CD14-positive monocyte (primary cell): ENCODE results near the gene PIGM. TPM values are rescaled to one million over a fixed set of nuclear protein-coding genes. Genes with fewer than 3 reads are reported as not detected.

Experiments
- DNase-seq, 3 donors: peaks; one replicate each; pipeline ENCODE4 v3.0.0-alpha.2; 2011 to 2022
- H2AFZ ChIP-seq: 2 replicates; pipeline ENCODE4 v1.6.0; 2012; ENCODE audit warnings: mild to moderate bottlenecking, low read depth, low read length, inconsistent platforms; ENCODE audit not compliant: insufficient read depth, poor library complexity, severe bottlenecking
- H3K27ac ChIP-seq, 2 donors: 1 replicate in 1 of 2; 2 replicates in 1 of 2; pipeline ENCODE4 v1.5.1; 2012 to 2013; ENCODE audit warnings: low read length in 2 of 2, control low read depth in 1 of 2, inconsistent platforms in 1 of 2, low read depth in 1 of 2, mild to moderate bottlenecking in 1 of 2
- H3K27me3 ChIP-seq, 2 donors: one replicate each; pipeline versions ENCODE4 v1.6.0 to v1.6.1; 2011 to 2013; ENCODE audit warnings: low read length in 2 of 2; ENCODE audit not compliant: control insufficient read depth in 2 of 2, insufficient read depth in 2 of 2
- H3K36me3 ChIP-seq, 2 donors: replicated peaks in 1 of 2; 1 replicate in 1 of 2; 2 replicates in 1 of 2; pipeline versions ENCODE4 v1.5.1 to v1.6.1; 2012 to 2013; ENCODE audit warnings: low read length in 2 of 2, control low read depth in 1 of 2, inconsistent platforms in 1 of 2, mild to moderate bottlenecking in 1 of 2; ENCODE audit not compliant: insufficient read depth in 2 of 2, control insufficient read depth in 1 of 2
- H3K4me1 ChIP-seq, 2 donors: 1 replicate in 1 of 2; 2 replicates in 1 of 2; pipeline versions ENCODE4 v1.5.1 to v1.6.1; 2012 to 2013; ENCODE audit warnings: low read length in 2 of 2, control low read depth in 1 of 2, inconsistent platforms in 1 of 2, mild to moderate bottlenecking in 1 of 2, moderate library complexity in 1 of 2; ENCODE audit not compliant: insufficient read depth in 2 of 2, control insufficient read depth in 1 of 2
- H3K4me2 ChIP-seq: replicated peaks from 2 replicates; pipeline ENCODE3; 2012; ENCODE audit warnings: low read length, moderate library complexity, mild to moderate bottlenecking; ENCODE audit not compliant: poor library complexity, severe bottlenecking; ENCODE audit errors: extremely low read depth
- H3K4me3 ChIP-seq, 3 experiments: fragments of 200-600 bp in 1 of 3; sonication (generic) in 1 of 3; replicated peaks in 1 of 3; 1 replicate in 2 of 3; 2 replicates in 1 of 3; pipeline ENCODE4 v1.5.1; 2011 to 2013; ENCODE audit warnings: low read length in 3 of 3, mild to moderate bottlenecking in 3 of 3, control low read depth in 2 of 3, low read depth in 2 of 3, inconsistent platforms in 1 of 3, moderate library complexity in 1 of 3
- H3K79me2 ChIP-seq: 2 replicates; pipeline ENCODE4 v1.6.0; 2012; ENCODE audit warnings: mild to moderate bottlenecking, control low read depth, inconsistent platforms, low read length, moderate library complexity; ENCODE audit not compliant: insufficient read depth
- H3K9ac ChIP-seq: 2 replicates; pipeline ENCODE4 v1.6.0; 2017; ENCODE audit warnings: low read length, mild to moderate bottlenecking; ENCODE audit not compliant: insufficient read depth, poor library complexity, severe bottlenecking
- H3K9me3 ChIP-seq, 2 donors: replicated peaks in 1 of 2; 1 replicate in 1 of 2; 2 replicates in 1 of 2; pipeline versions ENCODE4 v1.5.1 to v1.6.1; 2012 to 2013; ENCODE audit warnings: low read length in 2 of 2, control low read depth in 1 of 2; ENCODE audit not compliant: control insufficient read depth in 1 of 2, insufficient read depth in 1 of 2
- H4K20me1 ChIP-seq: 2 replicates; pipeline ENCODE4 v1.6.0; 2012; ENCODE audit warnings: mild to moderate bottlenecking, low read length, control low read depth, moderate library complexity; ENCODE audit not compliant: insufficient read depth
- H3K27ac Mint-ChIP-seq, 7 donors: one replicate each; pipeline ENCODE4 v1.8.0; 2020; ENCODE audit warnings: mild to moderate bottlenecking in 7 of 7, mixed read lengths in 7 of 7, moderate library complexity in 6 of 7, inconsistent platforms in 2 of 7
- H3K27me3 Mint-ChIP-seq, 3 donors: one replicate each; pipeline ENCODE4 v1.8.0; 2021 to 2022; ENCODE audit warnings: low read depth in 3 of 3, mild to moderate bottlenecking in 3 of 3, mixed read lengths in 3 of 3, moderate library complexity in 3 of 3, inconsistent platforms in 1 of 3
- H3K36me3 Mint-ChIP-seq, 2 donors: one replicate each; pipeline ENCODE4 v1.8.0; 2020; ENCODE audit warnings: mixed read lengths in 2 of 2, inconsistent platforms in 1 of 2, mild to moderate bottlenecking in 1 of 2
- H3K4me1 Mint-ChIP-seq: one replicate; pipeline ENCODE4 v1.8.0; 2020; ENCODE audit warnings: mild to moderate bottlenecking, mixed read lengths
- H3K4me3 Mint-ChIP-seq, 2 donors: one replicate each; pipeline ENCODE4 v1.8.0; 2020; ENCODE audit warnings: mild to moderate bottlenecking in 2 of 2, mixed read lengths in 2 of 2, moderate library complexity in 1 of 2
- H3K9me3 Mint-ChIP-seq, 7 donors: one replicate each; pipeline ENCODE4 v1.8.0; 2020 to 2022; ENCODE audit warnings: mixed read lengths in 7 of 7, mild to moderate bottlenecking in 6 of 7, moderate library complexity in 6 of 7, inconsistent platforms in 2 of 7
- CTCF ChIP-seq: fragments of 200-600 bp; IDR thresholded peaks from one replicate; pipeline ENCODE4 v1.8.0; 2022; ENCODE audit warnings: antibody characterized with exemption, mild to moderate bottlenecking
- WGBS: methylation state at CpG from one replicate; pipeline ENCODE4 v1.1.5; 2013; ENCODE audit warnings: missing lambda C conversion rate; ENCODE audit not compliant: insufficient coverage; 5-methylcytosine and 5-hydroxymethylcytosine counted together
- intact Hi-C, 2 donors: fragments of 100-400 bp; cut with micrococcal nuclease; formaldehyde crosslinking; loops; one replicate each; pipeline versions ENCODE4 v1.15.0 to v1.15.1; 2023
- polyA plus RNA-seq, 3 donors: library from polyadenylated mRNA; depleted of rRNA in 1 of 3; unstranded in 2 of 3; stranded (reverse) in 1 of 3; fragments of 300-500 nt in 2 of 3; fragments of >200 nt in 1 of 3; fragmentation: Illumina TruSeq in 2 of 3; gene quantifications; 1 replicate in 2 of 3; 2 replicates in 1 of 3; pipeline ENCODE4 v1.2.3, GENCODE V29; 2012 to 2021

Gene PIGM
- polyA plus RNA-seq, 3 donors, result 3.7 to 4.2 (median 4.0) TPM

- H3K4me3 Mint-ChIP-seq, result no peak overlapping the region
- intact Hi-C loops, result loop anchor here in 1 of 2 donors (2.0 to 10.0 kb wide), 2 partner anchors 63 to 217 kb away; partner anchors contain the start of gene DUSP23
- no peaks in the 10 kb centered on the region for H3K4me1 ChIP-seq
Measured at GRCh38 chr1:160001440-160001839, 30.4 kb downstream of the PIGM start.

GRCh38 chr1:159999204-159999603, 32.6 kb downstream of the PIGM start:
- Histone ChIP-seq H3K4me2 (no peak overlapping the region), H3K9me3 (no peaks in the 10 kb centered on the region), H2AFZ (no peak overlapping the region), H3K79me2 (no peaks in the 10 kb centered on the region), H3K27me3 (peaks cover 0 to 9% of the 10 kb centered on the region in 2 donors), H3K4me1 (no peaks in the 10 kb centered on the region), H4K20me1 (no peaks in the 10 kb centered on the region), H3K4me3 (no peak overlapping the region), H3K36me3 (no peaks in the 10 kb centered on the region), H3K9ac (no peak overlapping the region), H3K27ac (no peak overlapping the region)
- peaks cover 6 to 15% (median 9%) of the 10 kb centered on the region in 3 donors for H3K27me3 Mint-ChIP-seq
- H3K36me3 Mint-ChIP-seq, result no peaks in the 10 kb centered on the region
- H3K27ac Mint-ChIP-seq, result peak overlapping the region in 1 of 7 donors; percentile 66
- H3K4me3 Mint-ChIP-seq, result no peak overlapping the region
- H3K4me1 Mint-ChIP-seq, result no peaks in the 10 kb centered on the region
- no peak for DNase-seq
- 92% methylated on average over 2 of the region's 4 CpGs for WGBS
- intact Hi-C loops, result no loop called here
- TF ChIP-seq CTCF, result no peak
- H3K9me3 Mint-ChIP-seq, result peaks cover 0 to 2% (median 0%) of the 10 kb centered on the region in 7 donors

More at GRCh38 chr1:160001440-160001839, 30.4 kb downstream of the PIGM start:
- peaks cover 6 to 11% (median 11%) of the 10 kb centered on the region in 3 donors for H3K27me3 Mint-ChIP-seq
- H2AFZ ChIP-seq, result no peak overlapping the region
- H3K36me3 ChIP-seq, result no peaks in the 10 kb centered on the region
- H3K36me3 Mint-ChIP-seq, result no peaks in the 10 kb centered on the region
- no peak overlapping the region for H3K27ac Mint-ChIP-seq
- DNase-seq, result no peak
- no peak overlapping the region for H3K9ac ChIP-seq
- H3K27me3 ChIP-seq, result peaks cover 0 to 9% of the 10 kb centered on the region in 2 donors
- H3K9me3 Mint-ChIP-seq, result peaks cover 0 to 2% (median 0%) of the 10 kb centered on the region in 7 donors
- H3K27ac ChIP-seq, result no peak overlapping the region
- no CpG with 5 or more reads among the region's 2 CpGs for WGBS
- no peak for TF ChIP-seq CTCF
- no peak overlapping the region for H3K4me3 ChIP-seq
- no peaks in the 10 kb centered on the region for H4K20me1 ChIP-seq
- no peak overlapping the region for H3K4me2 ChIP-seq
- H3K79me2 ChIP-seq, result no peaks in the 10 kb centered on the region
- no peaks in the 10 kb centered on the region for H3K4me1 Mint-ChIP-seq
- H3K9me3 ChIP-seq, result no peaks in the 10 kb centered on the region
